Glutamatergic neuron (in vitro differentiated cells): ENCODE measurements around the gene SLC37A2. TPM values are rescaled to one million over a fixed set of nuclear protein-coding genes. Genes with fewer than 3 reads are reported as not detected.

Experiments
- DNase-seq: peaks from one replicate; pipeline ENCODE4 v3.0.0; 2022
- H3K27ac Mint-ChIP-seq: one replicate; pipeline ENCODE4 v1.8.0; 2020; ENCODE audit warnings: mild to moderate bottlenecking, mixed read lengths, inconsistent platforms; ENCODE audit not compliant: unreplicated experiment
- H3K27me3 Mint-ChIP-seq: one replicate; pipeline ENCODE4 v1.8.0; 2020; ENCODE audit warnings: mild to moderate bottlenecking, moderate library complexity, mixed read lengths, inconsistent platforms; ENCODE audit not compliant: unreplicated experiment
- H3K36me3 Mint-ChIP-seq: one replicate; pipeline ENCODE4 v1.8.0; 2020; ENCODE audit warnings: mild to moderate bottlenecking, mixed read lengths, inconsistent platforms; ENCODE audit not compliant: unreplicated experiment
- H3K4me1 Mint-ChIP-seq: one replicate; pipeline ENCODE4 v1.8.0; 2020; ENCODE audit warnings: mild to moderate bottlenecking, low read depth, mixed read lengths, inconsistent platforms; ENCODE audit not compliant: unreplicated experiment
- H3K4me3 Mint-ChIP-seq: one replicate; pipeline ENCODE4 v1.8.0; 2020; ENCODE audit warnings: mild to moderate bottlenecking, mixed read lengths, inconsistent platforms; ENCODE audit not compliant: unreplicated experiment
- H3K9me3 Mint-ChIP-seq: one replicate; pipeline ENCODE4 v1.8.0; 2020; ENCODE audit warnings: mild to moderate bottlenecking, moderate library complexity, mixed read lengths, inconsistent platforms; ENCODE audit not compliant: unreplicated experiment
- CTCF ChIP-seq: fragments of 200-600 bp; sonication (generic); IDR thresholded peaks from one replicate; pipeline ENCODE4 v1.5.0; 2021; ENCODE audit not compliant: partially characterized antibody, unreplicated experiment
- total RNA-seq: library from RNA; stranded (reverse); fragmentation: NEBNext Ultra II Directional; extraction: Animal tissue kit (Norgen Biotek cat#: 25700); gene quantifications from one replicate; pipeline ENCODE4 v1.2.1, GENCODE V29; 2021; ENCODE audit not compliant: unreplicated experiment

Gene SLC37A2
- total RNA-seq, 1 donor from 2014 or later = 0.74 TPM

GRCh38 chr11:125110506-125110905 lies 47.4 kb downstream of the SLC37A2 start:
- H3K27ac Mint-ChIP-seq = peak overlapping the region; percentile 95
- peaks cover 2% of the 10 kb centered on the region for H3K9me3 Mint-ChIP-seq
- peaks cover 2% of the 10 kb centered on the region for H3K27me3 Mint-ChIP-seq
- TF ChIP-seq CTCF = no peak
- no peaks in the 10 kb centered on the region for H3K36me3 Mint-ChIP-seq
- H3K4me1 Mint-ChIP-seq = peaks cover 12% of the 10 kb centered on the region
- no peak for DNase-seq
- peak overlapping the region; percentile 100 for H3K4me3 Mint-ChIP-seq

- Mint-ChIP-seq H3K36me3 (no peaks in the 10 kb centered on the region), H3K9me3 (peaks cover 2% of the 10 kb centered on the region), H3K27ac (peak overlapping the region; percentile 95), H3K27me3 (peaks cover 2% of the 10 kb centered on the region), H3K4me1 (peaks cover 12% of the 10 kb centered on the region), H3K4me3 (peak overlapping the region; percentile 100)
- DNase-seq = no peak
- TF ChIP-seq CTCF = no peak
Measured at GRCh38 chr11:125111001-125111342, 47.9 kb downstream of the SLC37A2 start.

GRCh38 chr11:125111343-125112207 lies 48.5 kb downstream of the SLC37A2 start, which contains the start of gene TMEM218:
TMEM218 (minus strand) TSS chr11:125111626; CDS start chr11:125102241, 9,385 bp downstream.
- H3K27ac Mint-ChIP-seq = peak within 1 kb of the TSS; percentile 95
- H3K9me3 Mint-ChIP-seq = peaks cover 2% of the 10 kb centered on the region

GRCh38 chr11:125112208-125112604 lies 49.1 kb downstream of the SLC37A2 start:
- peaks cover 2% of the 10 kb centered on the region for H3K27me3 Mint-ChIP-seq
- H3K9me3 Mint-ChIP-seq = peaks cover 2% of the 10 kb centered on the region
- peaks cover 12% of the 10 kb centered on the region for H3K4me1 Mint-ChIP-seq
- TF ChIP-seq CTCF = no peak
- H3K36me3 Mint-ChIP-seq = no peaks in the 10 kb centered on the region
- DNase-seq = no peak
- H3K4me3 Mint-ChIP-seq = peak overlapping the region; percentile 100
- H3K27ac Mint-ChIP-seq = peak overlapping the region; percentile 84

More at GRCh38 chr11:125111343-125112207, 48.5 kb downstream of the SLC37A2 start, which contains the start of gene TMEM218:
- Mint-ChIP-seq H3K36me3 (no peaks in the 10 kb centered on the region), H3K27me3 (peaks cover 2% of the 10 kb centered on the region), H3K4me3 (peak within 1 kb of the TSS; percentile 100), H3K4me1 (peaks cover 12% of the 10 kb centered on the region)
- no peak for TF ChIP-seq CTCF
- DNase-seq = peak; percentile 98

GRCh38 chr11:125114518-125114917 lies 51.4 kb downstream of the SLC37A2 start:
- DNase-seq = no peak
- H3K9me3 Mint-ChIP-seq = peaks cover 2% of the 10 kb centered on the region
- peaks cover 12% of the 10 kb centered on the region for H3K4me1 Mint-ChIP-seq
- peak; percentile 21 for TF ChIP-seq CTCF
- no peak overlapping the region for H3K4me3 Mint-ChIP-seq
- no peak overlapping the region for H3K27ac Mint-ChIP-seq
- H3K27me3 Mint-ChIP-seq = peaks cover 4% of the 10 kb centered on the region
- no peaks in the 10 kb centered on the region for H3K36me3 Mint-ChIP-seq
